Neuron (in vitro differentiated cells): ENCODE data around the gene ZSWIM8.
"Not testable (repeated sequence)": the region's sequence is repeated elsewhere in the genome, so short reads cannot be mapped to it uniquely, and the experiment has no call there.

ENCODE experiments used
- H2AFZ ChIP-seq: one replicate; pipeline ENCODE4 v1.6.1; 2013; ENCODE audit warnings: low read depth, mild to moderate bottlenecking, inconsistent platforms, low read length, moderate library complexity
- H3K27me3 ChIP-seq: one replicate; pipeline ENCODE4 v1.6.1; 2013; ENCODE audit warnings: low read length; ENCODE audit not compliant: insufficient read depth
- H3K36me3 ChIP-seq: one replicate; pipeline ENCODE4 v1.6.1; 2013; ENCODE audit warnings: low read length; ENCODE audit not compliant: insufficient read depth
- H3K4me1 ChIP-seq: one replicate; pipeline ENCODE4 v1.6.1; 2013; ENCODE audit warnings: low read length; ENCODE audit not compliant: insufficient read depth
- H3K4me3 ChIP-seq: 2 replicates; pipeline ENCODE4 v1.5.1; 2013; ENCODE audit warnings: mild to moderate bottlenecking, low read length, moderate library complexity
- H3K9me3 ChIP-seq: one replicate; pipeline ENCODE4 v1.6.1; 2013; ENCODE audit warnings: low read length

The ZSWIM8 gene

GRCh38 chr10:73781548-73781878, 3.9 kb upstream of the ZSWIM8 start:
- no peaks in the 10 kb centered on the region for H3K27me3 ChIP-seq
- H3K4me3 ChIP-seq, result peak overlapping the region; percentile 88
- peaks cover 11% of the 10 kb centered on the region for H3K36me3 ChIP-seq
- peaks cover 26% of the 10 kb centered on the region for H3K4me1 ChIP-seq
- no peaks in the 10 kb centered on the region for H3K9me3 ChIP-seq
- H2AFZ ChIP-seq, result peak overlapping the region; percentile 21

DNA sequence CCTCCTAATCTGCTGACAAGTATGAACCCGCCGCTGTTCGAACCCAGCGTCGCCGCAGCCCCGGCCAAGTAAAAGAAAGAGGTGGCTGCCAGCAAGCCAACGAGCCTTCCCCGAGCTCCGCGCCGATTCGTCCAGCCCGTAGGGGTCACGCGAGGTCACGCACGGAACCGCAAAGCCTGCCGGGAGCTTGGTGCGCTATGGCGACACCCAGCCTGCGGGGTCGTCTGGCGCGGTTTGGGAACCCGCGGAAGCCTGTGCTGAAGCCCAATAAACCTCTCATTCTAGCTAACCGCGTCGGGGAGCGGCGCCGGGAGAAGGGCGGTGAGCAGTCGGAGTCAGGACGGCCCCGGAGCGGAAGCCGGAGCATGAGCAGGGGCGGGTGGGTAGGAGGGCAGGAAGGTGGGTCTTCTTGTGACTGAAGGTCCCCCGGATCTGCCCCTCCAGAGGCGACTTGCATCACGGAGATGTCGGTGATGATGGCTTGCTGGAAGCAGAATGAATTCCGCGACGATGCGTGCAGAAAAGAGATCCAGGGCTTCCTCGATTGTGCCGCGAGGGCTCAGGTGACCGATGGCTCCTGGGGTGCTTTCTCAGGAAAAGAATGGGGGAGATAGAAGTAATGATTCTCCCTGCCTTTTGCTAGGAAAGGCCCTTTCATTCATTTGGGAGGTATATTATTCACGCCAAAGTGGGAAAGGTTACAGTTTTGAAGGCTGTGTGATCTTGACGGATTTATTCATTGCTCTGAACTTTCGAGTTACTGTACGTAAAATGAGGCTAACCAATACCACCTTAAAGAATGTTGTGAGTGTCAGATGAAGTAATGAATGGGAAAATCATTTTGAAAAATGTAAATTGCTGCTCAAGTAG, 3.3 kb upstream of the ZSWIM8 start, which contains the start of gene CHCHD1:
CHCHD1 (plus strand) TSS at position 170 of the 870 bp plus-strand sequence; CDS start at position 198, 28 bp downstream.
- H3K4me3 ChIP-seq, result peak within 1 kb of the TSS; percentile 88
- peaks cover 9% of the 10 kb centered on the region for H3K36me3 ChIP-seq
- no peaks in the 10 kb centered on the region for H3K9me3 ChIP-seq
- peaks cover 28% of the 10 kb centered on the region for H3K4me1 ChIP-seq
- peak within 1 kb of the TSS; percentile 21 for H2AFZ ChIP-seq
- H3K27me3 ChIP-seq, result no peaks in the 10 kb centered on the region

DNA sequence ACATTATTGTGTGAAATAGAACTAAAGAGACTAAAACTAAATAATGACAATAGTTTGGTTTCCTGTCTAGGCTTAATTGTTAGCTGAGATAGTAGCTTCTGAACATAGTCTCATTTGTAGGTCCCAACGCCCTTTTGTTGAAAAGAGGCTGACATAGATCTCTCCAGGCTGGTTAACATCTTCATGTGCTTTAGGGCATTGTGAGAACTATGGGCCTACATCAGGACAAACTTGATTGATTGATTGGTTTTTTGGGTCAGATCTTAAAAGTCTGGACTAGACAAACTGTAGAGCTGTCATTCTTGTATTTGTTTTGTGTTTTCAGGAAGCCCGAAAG, 2.7 kb upstream of the ZSWIM8 start:
- no peaks in the 10 kb centered on the region for H3K9me3 ChIP-seq
- H3K27me3 ChIP-seq, result no peaks in the 10 kb centered on the region
- peaks cover 9% of the 10 kb centered on the region for H3K36me3 ChIP-seq
- no peak overlapping the region for H2AFZ ChIP-seq
- peaks cover 32% of the 10 kb centered on the region for H3K4me1 ChIP-seq
- peak overlapping the region; percentile 88 for H3K4me3 ChIP-seq

DNA sequence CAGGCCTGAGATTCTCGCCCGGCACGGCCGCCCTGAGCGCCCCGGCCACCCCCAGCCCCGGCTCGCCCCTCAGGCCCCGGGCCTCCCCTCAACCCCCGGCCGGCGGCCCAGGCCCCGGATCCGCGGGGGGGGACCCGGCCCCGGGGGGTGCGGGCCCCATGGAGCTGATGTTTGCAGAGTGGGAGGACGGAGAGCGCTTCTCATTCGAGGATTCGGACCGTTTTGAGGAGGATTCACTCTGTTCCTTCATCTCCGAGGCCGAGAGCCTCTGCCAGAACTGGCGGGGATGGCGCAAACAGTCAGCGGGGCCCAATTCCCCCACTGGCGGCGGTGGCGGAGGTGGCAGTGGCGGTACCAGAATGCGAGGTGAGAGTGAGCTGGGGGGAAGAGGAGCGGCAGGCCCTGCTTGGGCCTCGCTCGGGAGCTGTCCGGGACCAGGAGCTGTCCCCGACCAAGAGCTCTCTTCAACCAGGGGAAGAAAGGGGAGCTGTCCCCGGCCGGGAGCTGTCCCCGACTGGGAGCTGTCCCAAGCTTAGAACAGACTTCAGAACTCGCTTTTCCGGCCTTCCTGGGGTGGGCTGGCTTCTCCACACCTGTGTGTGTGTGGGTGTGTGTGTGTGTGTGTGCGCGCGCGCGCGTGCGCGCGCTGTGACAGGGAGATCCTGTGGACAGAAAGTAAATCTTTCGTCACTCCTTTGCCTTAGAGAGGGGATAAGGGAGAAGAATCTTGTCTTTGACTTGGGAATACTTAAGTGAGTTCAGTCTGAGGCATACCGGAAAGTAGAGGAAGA, 510 bp downstream of the ZSWIM8 start:
- peak overlapping the region; percentile 91 for H2AFZ ChIP-seq
- H3K27me3 ChIP-seq, result no peaks in the 10 kb centered on the region
- no peaks in the 10 kb centered on the region for H3K9me3 ChIP-seq
- peaks cover 25% of the 10 kb centered on the region for H3K4me1 ChIP-seq
- H3K36me3 ChIP-seq, result peaks cover 22% of the 10 kb centered on the region
- peak overlapping the region; percentile 88 for H3K4me3 ChIP-seq

GRCh38 chr10:73786512-73786885, 1.1 kb downstream of the ZSWIM8 start:
- Histone ChIP-seq H3K4me3 (peak overlapping the region; percentile 88), H3K36me3 (peaks cover 28% of the 10 kb centered on the region), H3K27me3 (no peaks in the 10 kb centered on the region), H3K9me3 (no peaks in the 10 kb centered on the region), H3K4me1 (peaks cover 21% of the 10 kb centered on the region), H2AFZ (no peak overlapping the region)

DNA sequence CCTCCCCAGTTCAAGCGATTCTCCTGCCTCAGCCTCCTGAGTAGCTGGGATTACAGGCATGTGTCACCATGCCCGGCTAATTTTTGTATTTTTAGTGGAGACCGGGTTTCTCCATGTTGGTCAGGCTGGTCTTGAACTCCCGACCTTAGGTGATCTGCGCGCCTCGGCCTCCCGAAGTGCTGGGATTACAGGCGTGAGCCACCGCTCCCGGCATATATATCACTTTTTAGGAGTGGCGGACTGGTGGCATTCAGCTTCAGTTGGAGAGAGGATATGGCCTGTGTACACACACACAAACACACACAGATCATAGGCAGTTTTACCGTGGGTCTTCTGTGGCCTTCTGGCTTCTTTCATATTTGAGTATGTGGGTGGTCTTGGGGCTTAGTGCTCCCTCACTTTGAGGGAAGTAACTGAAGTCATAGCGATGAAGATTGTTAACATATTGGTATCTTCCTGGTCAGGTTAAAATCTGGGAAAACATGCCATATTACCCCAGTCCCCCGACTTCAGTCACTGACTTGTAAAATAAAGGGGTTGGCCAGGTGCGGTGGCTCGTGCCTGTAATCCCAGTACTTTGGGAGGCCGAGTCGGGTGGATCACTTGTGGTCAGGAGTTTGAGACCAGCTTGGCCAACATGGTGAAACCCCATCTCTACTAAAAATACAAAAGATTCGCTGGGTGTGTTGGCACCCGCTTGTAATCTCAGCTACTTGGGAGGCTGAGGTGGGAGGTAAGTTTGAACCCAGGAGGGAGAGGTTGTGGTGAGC, 1.8 kb downstream of the ZSWIM8 start:
- not testable (repeated sequence) for H3K27me3 ChIP-seq, H3K4me3 ChIP-seq, H2AFZ ChIP-seq, H3K9me3 ChIP-seq
- H3K4me1 ChIP-seq, result peaks cover 21% of the 10 kb centered on the region
- peaks cover 32% of the 10 kb centered on the region for H3K36me3 ChIP-seq

GRCh38 chr10:73788864-73789658, 3.7 kb downstream of the ZSWIM8 start:
- H3K4me3 ChIP-seq, result no peak overlapping the region
- H3K9me3 ChIP-seq, result no peaks in the 10 kb centered on the region
- H2AFZ ChIP-seq, result no peak overlapping the region
- no peaks in the 10 kb centered on the region for H3K27me3 ChIP-seq
- peaks cover 11% of the 10 kb centered on the region for H3K4me1 ChIP-seq
- H3K36me3 ChIP-seq, result peaks cover 50% of the 10 kb centered on the region

GRCh38 chr10:73789659-73790055, 4.3 kb downstream of the ZSWIM8 start:
- H3K27me3 ChIP-seq, result no peaks in the 10 kb centered on the region

GRCh38 chr10:73790886-73791625, 5.7 kb downstream of the ZSWIM8 start:
- Histone ChIP-seq H3K36me3 (peaks cover 65% of the 10 kb centered on the region), H3K4me1 (peaks cover 9% of the 10 kb centered on the region), H3K4me3 (no peak overlapping the region), H2AFZ (no peak overlapping the region), H3K9me3 (no peaks in the 10 kb centered on the region), H3K27me3 (no peaks in the 10 kb centered on the region)

More at GRCh38 chr10:73789659-73790055, 4.3 kb downstream of the ZSWIM8 start:
- Histone ChIP-seq H2AFZ (no peak overlapping the region), H3K4me3 (no peak overlapping the region), H3K9me3 (no peaks in the 10 kb centered on the region), H3K4me1 (peaks cover 11% of the 10 kb centered on the region), H3K36me3 (peaks cover 56% of the 10 kb centered on the region)

DNA sequence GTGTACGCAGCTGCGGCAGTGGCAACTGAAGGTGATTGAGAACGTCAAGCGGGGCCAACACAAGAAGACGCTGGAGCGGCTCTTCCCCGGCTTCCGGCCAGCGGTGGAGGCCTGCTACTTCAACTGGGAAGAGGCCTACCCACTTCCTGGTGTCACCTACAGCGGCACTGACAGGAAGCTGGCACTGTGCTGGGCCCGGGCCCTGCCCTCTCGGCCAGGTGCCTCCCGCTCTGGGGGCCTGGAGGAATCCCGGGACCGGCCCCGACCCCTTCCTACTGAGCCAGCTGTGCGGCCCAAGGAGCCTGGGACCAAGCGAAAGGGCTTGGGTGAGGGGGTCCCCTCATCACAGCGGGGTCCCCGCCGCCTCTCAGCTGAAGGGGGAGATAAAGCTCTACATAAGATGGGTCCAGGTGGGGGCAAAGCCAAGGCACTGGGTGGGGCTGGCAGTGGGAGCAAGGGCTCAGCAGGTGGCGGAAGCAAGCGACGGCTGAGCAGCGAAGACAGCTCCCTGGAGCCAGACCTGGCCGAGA, 6.5 kb downstream of the ZSWIM8 start:
- Histone ChIP-seq H3K4me3 (no peak overlapping the region), H3K4me1 (peaks cover 4% of the 10 kb centered on the region), H3K27me3 (no peaks in the 10 kb centered on the region), H3K9me3 (no peaks in the 10 kb centered on the region), H3K36me3 (peaks cover 69% of the 10 kb centered on the region), H2AFZ (no peak overlapping the region)

DNA sequence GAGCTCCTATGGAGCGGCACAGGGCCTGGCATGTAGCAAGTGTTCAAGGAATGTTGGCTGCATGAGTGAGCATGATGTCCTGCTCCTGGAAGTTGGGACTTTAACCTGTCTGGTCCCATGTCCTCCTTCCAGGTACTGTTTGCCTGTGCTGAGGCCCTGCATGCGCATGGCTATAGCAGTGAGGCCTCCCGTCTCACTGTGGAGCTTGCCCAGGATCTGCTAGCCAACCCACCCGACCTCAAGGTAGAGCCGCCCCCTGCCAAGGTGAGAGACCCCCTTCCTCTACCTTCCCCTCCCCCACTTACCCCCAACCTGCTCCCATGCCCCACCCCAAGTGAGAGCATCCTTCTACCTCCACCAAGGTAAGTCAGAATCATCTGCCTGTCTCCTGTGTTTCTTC, 8.1 kb downstream of the ZSWIM8 start:
- H3K36me3 ChIP-seq, result peaks cover 81% of the 10 kb centered on the region
- no peak overlapping the region for H2AFZ ChIP-seq
- H3K9me3 ChIP-seq, result no peaks in the 10 kb centered on the region
- H3K27me3 ChIP-seq, result no peaks in the 10 kb centered on the region
- no peak overlapping the region for H3K4me3 ChIP-seq
- H3K4me1 ChIP-seq, result no peaks in the 10 kb centered on the region

- peaks cover 79% of the 10 kb centered on the region for H3K36me3 ChIP-seq
- not testable (repeated sequence) for H3K4me3 ChIP-seq, H3K4me1 ChIP-seq, H2AFZ ChIP-seq, H3K9me3 ChIP-seq, H3K27me3 ChIP-seq
These were observed 10.1 kb downstream of the ZSWIM8 start for GRCh38 chr10:73795491-73795890.
